WTC11 (cell line): ENCODE results near the gene NAV3.

ENCODE experiments used
- IRF2 ChIP-seq: sonication (generic); formaldehyde crosslinking; IDR thresholded peaks from 2 replicates; pipeline ENCODE4 v1.8.0; 2022; ENCODE audit warnings: low read depth, missing genetic modification reagents, borderline replicate concordance
- NR2C2 ChIP-seq: sonication (generic); formaldehyde crosslinking; IDR thresholded peaks from 2 replicates; pipeline ENCODE4 v1.8.0; 2022; ENCODE audit warnings: mild to moderate bottlenecking, missing genetic modification reagents
- TCF7 ChIP-seq: sonication (generic); formaldehyde crosslinking; IDR thresholded peaks from 2 replicates; pipeline ENCODE4 v1.8.0; 2022; ENCODE audit warnings: mild to moderate bottlenecking, low read depth, missing genetic modification reagents, moderate library complexity
- TF ChIP-seq, protein P1 (sequence below): fragments of 200-600 bp; IDR thresholded peaks from 2 replicates; pipeline ENCODE4 v1.8.0; 2022; ENCODE audit warnings: antibody characterized with exemption
- TF ChIP-seq, protein P2 (sequence below): sonication (generic); formaldehyde crosslinking; IDR thresholded peaks from 2 replicates; pipeline ENCODE4 v1.8.1; 2023; ENCODE audit warnings: mild to moderate bottlenecking, missing genetic modification reagents, borderline replicate concordance
- TF ChIP-seq, protein P3 (sequence below): sonication (generic); formaldehyde crosslinking; IDR thresholded peaks from 2 replicates; pipeline ENCODE4 v1.8.0; 2022; ENCODE audit warnings: missing genetic modification reagents

DNA sequence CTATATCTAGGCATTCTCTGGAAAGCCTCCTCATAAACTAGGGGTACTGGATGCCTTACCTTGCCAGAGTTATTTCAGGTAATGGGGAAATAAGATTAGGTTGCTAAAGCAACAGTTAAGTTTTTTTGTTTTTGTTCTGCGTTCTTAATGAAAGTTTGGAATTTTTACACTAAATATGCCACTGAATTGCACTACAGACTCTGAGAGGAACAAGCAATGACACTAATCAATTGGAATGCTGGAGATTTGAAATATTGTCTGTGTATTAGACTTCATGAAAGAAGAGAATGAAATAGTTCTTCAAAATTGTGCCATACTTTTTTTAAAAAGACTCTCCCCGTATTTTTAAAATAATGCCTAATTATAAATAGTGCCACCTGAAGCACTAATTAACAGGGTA is 287.8 kb downstream of the NAV3 start:
- TF ChIP-seq, protein P1, sequence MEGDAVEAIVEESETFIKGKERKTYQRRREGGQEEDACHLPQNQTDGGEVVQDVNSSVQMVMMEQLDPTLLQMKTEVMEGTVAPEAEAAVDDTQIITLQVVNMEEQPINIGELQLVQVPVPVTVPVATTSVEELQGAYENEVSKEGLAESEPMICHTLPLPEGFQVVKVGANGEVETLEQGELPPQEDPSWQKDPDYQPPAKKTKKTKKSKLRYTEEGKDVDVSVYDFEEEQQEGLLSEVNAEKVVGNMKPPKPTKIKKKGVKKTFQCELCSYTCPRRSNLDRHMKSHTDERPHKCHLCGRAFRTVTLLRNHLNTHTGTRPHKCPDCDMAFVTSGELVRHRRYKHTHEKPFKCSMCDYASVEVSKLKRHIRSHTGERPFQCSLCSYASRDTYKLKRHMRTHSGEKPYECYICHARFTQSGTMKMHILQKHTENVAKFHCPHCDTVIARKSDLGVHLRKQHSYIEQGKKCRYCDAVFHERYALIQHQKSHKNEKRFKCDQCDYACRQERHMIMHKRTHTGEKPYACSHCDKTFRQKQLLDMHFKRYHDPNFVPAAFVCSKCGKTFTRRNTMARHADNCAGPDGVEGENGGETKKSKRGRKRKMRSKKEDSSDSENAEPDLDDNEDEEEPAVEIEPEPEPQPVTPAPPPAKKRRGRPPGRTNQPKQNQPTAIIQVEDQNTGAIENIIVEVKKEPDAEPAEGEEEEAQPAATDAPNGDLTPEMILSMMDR: no peak
- TF ChIP-seq IRF2: no peak
- TF ChIP-seq TCF7: no peak
- no peak for TF ChIP-seq NR2C2
- TF ChIP-seq, protein P2, sequence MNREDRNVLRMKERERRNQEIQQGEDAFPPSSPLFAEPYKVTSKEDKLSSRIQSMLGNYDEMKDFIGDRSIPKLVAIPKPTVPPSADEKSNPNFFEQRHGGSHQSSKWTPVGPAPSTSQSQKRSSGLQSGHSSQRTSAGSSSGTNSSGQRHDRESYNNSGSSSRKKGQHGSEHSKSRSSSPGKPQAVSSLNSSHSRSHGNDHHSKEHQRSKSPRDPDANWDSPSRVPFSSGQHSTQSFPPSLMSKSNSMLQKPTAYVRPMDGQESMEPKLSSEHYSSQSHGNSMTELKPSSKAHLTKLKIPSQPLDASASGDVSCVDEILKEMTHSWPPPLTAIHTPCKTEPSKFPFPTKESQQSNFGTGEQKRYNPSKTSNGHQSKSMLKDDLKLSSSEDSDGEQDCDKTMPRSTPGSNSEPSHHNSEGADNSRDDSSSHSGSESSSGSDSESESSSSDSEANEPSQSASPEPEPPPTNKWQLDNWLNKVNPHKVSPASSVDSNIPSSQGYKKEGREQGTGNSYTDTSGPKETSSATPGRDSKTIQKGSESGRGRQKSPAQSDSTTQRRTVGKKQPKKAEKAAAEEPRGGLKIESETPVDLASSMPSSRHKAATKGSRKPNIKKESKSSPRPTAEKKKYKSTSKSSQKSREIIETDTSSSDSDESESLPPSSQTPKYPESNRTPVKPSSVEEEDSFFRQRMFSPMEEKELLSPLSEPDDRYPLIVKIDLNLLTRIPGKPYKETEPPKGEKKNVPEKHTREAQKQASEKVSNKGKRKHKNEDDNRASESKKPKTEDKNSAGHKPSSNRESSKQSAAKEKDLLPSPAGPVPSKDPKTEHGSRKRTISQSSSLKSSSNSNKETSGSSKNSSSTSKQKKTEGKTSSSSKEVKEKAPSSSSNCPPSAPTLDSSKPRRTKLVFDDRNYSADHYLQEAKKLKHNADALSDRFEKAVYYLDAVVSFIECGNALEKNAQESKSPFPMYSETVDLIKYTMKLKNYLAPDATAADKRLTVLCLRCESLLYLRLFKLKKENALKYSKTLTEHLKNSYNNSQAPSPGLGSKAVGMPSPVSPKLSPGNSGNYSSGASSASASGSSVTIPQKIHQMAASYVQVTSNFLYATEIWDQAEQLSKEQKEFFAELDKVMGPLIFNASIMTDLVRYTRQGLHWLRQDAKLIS: no peak
- TF ChIP-seq, protein P3, sequence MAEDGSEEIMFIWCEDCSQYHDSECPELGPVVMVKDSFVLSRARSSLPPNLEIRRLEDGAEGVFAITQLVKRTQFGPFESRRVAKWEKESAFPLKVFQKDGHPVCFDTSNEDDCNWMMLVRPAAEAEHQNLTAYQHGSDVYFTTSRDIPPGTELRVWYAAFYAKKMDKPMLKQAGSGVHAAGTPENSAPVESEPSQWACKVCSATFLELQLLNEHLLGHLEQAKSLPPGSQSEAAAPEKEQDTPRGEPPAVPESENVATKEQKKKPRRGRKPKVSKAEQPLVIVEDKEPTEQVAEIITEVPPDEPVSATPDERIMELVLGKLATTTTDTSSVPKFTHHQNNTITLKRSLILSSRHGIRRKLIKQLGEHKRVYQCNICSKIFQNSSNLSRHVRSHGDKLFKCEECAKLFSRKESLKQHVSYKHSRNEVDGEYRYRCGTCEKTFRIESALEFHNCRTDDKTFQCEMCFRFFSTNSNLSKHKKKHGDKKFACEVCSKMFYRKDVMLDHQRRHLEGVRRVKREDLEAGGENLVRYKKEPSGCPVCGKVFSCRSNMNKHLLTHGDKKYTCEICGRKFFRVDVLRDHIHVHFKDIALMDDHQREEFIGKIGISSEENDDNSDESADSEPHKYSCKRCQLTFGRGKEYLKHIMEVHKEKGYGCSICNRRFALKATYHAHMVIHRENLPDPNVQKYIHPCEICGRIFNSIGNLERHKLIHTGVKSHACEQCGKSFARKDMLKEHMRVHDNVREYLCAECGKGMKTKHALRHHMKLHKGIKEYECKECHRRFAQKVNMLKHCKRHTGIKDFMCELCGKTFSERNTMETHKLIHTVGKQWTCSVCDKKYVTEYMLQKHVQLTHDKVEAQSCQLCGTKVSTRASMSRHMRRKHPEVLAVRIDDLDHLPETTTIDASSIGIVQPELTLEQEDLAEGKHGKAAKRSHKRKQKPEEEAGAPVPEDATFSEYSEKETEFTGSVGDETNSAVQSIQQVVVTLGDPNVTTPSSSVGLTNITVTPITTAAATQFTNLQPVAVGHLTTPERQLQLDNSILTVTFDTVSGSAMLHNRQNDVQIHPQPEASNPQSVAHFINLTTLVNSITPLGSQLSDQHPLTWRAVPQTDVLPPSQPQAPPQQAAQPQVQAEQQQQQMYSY (CRISPR knock-in tag): no peak
